ENCODE results near the gene ZNF467.
A peak's percentile ranks its signal among the peaks of the same experiment; 100 is the strongest.

Gene ZNF467

DNA sequence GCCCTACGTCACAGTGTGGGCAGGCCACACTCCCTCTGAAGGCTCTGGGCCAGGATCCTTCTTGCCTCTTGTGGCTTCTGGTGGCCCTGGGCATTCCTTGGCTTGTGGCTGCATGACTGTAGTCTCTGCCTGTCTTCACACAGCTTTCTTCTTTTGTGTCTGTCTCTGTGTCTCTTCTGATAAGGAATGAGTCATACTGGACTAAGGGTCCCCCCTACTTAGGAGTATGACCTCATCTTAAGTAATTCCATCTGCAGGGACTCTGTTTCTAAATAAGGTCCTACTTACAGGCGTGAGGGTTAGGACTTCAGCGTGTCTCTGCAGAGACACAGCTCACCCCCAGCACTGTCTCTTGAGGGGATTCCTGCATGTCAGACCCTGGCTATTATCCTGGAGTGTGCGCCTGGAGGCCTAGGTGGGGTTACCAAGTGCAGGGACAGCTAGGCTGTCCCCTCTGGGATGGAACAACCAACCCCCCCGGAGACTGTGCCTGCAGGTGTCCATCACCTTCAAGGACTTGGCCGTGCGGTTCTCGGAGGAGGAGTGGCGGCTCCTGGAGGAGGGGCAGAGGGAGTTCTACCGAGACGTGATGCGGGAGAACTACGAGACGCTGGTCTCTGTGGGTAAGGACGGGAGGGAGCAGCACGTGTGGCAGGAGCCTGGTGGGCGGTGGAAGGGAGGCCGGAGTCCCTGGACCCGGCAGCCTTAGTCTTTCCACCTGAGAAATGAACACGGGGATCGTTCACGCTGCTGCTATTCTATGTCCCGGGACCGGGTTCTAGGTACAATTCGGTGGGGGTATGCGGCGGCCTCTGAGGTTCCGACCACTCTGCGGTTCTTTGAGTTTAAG lies 54.1 kb downstream of the ZNF467 start:
- intact Hi-C loops (cut with DNase I) = loop anchor here (5.0 to 10.0 kb wide), 2 partner anchors 92 to 454 kb away; partner anchors contain the start of gene ZNF783
- DNase-seq = peak in 1 of 10 donors; percentile 65

- intact Hi-C loops (cut with DNase I) = loop anchor here (5.0 to 10.0 kb wide), 2 partner anchors 91 to 454 kb away; partner anchors contain the start of gene ZNF783
- DNase-seq = no peak
These were observed 54.7 kb downstream of the ZNF467 start for GRCh38 chr7:149718730-149719049.

DNA sequence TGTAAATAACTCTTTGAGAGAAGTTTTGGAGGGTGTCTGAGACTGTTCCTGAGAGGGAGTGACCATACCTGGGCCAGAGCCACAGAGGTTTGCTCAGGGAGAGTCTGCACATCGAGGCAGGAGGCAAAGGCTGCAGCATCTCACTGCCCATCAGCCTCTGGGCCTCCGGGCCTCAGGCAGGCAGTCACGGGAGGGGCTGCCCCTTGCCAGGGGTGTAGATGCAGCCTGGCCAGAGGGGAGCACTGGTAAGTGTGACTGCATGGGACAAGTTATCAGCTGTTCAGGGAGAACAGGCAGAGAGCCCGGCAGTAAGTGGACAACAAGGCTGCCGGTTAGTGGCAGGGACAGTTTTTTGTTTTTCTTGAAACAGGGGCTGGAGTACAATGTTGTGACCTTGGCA lies 55.9 kb downstream of the ZNF467 start:
- intact Hi-C loops (cut with DNase I) = loop anchor here (5.0 to 10.0 kb wide), 2 partner anchors 90 to 453 kb away; partner anchors contain the start of gene ZNF783
- peak in 1 of 10 donors; percentile 66 for DNase-seq

DNA sequence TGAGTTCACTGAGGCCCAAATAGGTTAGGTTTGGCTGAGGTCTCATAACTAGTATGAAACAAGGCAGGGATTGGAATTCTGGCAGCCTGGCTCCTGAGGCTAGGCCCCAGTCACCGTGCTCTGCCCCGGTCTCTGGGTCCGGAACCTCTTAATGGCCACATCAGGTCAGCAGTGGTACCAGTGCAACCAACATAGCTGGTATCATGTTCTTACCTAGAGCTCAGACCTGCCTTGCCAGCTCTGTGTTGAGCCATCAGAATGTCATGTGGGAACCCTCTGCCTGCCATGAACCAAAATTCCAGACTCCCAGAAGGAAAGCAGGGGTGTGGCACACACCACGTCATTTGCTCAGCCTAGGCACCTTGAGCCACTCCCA lies 56.5 kb downstream of the ZNF467 start:
- DNase-seq = peak in 1 of 10 donors; percentile 18
- intact Hi-C loops (cut with DNase I) = loop anchor here (5.0 to 10.0 kb wide), 2 partner anchors 90 to 452 kb away; partner anchors contain the start of gene ZNF783

DNA sequence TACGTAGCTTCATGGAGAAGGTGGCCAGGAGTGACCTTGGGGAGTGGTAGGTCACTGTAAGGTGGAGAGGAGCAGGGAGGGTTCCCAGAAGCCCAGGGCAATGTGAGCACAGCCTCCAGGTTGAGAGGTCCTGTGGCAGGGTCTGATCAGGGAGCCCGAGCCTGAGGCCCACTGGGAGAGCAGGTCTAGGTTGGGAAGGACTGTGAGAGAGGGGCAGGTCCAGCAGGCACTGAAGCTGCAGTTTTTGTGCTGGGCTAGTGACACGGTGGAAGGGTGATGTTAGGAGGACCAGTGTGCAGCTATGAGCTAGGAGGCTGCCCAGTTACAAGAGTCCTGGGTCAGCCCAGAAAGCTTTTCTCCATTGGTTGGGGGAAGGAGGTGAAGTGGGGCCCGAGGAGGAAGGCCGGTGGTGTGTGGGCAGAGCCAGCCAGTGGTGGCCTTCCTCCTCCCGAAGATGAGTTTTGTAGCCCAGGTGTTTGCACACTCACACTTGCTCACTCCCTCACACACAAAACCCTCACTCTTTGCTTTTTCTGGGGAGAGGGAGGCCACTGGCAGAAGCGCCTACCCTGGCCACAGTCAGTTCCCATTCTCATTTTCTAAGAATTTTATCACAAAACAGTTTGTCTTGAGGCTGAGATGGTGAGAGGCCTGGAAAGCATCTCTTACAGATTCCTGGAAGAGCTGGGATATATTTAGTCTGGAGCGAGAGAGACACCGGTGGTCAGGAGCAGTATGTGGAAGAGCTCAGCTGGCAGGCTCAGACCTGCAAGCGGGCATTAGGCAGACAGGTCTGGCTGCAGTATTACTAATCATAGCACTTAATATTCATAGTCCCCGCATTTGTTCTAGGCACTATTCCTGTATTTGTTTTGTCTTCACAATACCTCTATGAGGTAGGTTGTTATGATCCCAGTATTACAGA lies 57.1 kb downstream of the ZNF467 start:
- peak in 1 of 10 donors; percentile 69 for DNase-seq
- intact Hi-C loops (cut with DNase I) = loop anchor here (5.0 to 10.0 kb wide), 2 partner anchors 89 to 451 kb away; partner anchors contain the start of gene ZNF783

GRCh38 chr7:149715476-149715875 lies 57.9 kb downstream of the ZNF467 start:
- DNase-seq = peak in 2 of 10 donors; percentile 72 to 73
- intact Hi-C loops (cut with DNase I) = loop anchor here (5.0 to 10.0 kb wide), 2 partner anchors 88 to 451 kb away; partner anchors contain the start of gene ZNF783

GRCh38 chr7:149714910-149715471 lies 58.4 kb downstream of the ZNF467 start:
- DNase-seq = peak in 2 of 10 donors; percentile 69 to 85

More at GRCh38 chr7:149714910-149715471, 58.4 kb downstream of the ZNF467 start:
- intact Hi-C loops (cut with DNase I) = loop anchor here (5.0 to 10.0 kb wide), 2 partner anchors 88 to 450 kb away; partner anchors contain the start of gene ZNF783
